GM21515 (cell line): Measurements from ENCODE around the gene SBF2.
"Not testable (repeated sequence)": the region's sequence is repeated elsewhere in the genome, so short reads cannot be mapped to it uniquely, and the experiment has no call there.

Source experiments
- ATAC-seq: cut with Tn5 transposase; IDR thresholded peaks from one replicate; pipeline ENCODE4 v1.9.1; 2021; ENCODE audit not compliant: unreplicated experiment

Gene SBF2

DNA sequence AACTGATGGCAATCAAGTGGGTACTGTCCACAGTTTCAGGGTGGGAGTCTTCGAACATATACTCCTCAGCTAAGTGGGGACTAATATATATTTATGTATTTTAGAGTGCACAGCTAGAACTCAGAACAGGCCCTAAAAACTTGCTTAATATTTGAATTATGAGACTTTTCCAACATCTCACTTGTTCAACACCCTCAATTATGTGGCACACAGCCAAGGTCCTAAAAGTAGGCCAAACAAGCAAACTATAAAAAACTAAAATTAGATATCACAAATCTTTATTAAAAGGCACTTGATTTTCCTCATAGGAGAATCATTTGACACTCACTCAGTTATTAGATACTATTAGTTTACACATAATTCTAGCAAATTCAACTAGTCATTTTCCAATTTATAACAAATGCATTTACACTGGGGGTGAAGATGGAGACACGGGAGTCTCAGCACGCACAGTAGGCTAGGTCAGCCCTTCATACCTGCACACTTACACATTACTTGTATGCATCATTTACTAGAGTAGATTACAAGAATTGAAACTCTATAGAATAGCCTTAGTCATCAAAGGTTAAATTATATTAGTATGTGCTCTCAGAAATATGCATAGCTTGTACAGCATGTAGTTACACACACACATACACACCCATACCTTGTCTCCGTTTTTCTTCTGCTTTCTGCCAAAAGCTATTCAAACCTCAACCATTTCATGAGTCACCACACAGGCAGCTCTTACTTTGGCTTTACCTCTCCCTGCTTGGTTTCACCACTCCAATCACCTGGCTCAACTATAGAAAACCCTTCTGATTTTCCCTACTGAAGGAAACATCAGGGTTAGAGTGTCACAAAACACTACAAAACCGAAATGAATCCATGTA lies 171.5 kb downstream of the SBF2 start:
- no peak for ATAC-seq

DNA sequence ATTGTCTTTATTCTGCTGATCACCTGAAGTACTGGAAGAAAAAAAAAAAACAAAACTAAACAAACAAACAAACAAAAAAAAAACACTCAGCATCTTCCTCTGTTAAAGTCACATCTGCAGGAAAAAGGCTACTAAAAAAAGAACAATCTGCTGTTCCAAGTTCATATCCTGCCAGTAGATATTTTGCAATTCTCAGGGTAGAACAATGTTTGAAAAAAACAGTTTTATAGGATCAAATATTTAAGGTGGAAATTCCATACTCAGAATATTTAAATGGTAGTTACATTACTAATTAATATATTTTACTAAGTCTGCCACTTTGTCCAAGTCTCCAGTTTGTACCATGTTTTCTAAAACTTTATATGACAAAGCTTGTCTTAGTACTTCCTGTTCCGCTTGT lies 175.2 kb downstream of the SBF2 start:
- ATAC-seq = no peak

DNA sequence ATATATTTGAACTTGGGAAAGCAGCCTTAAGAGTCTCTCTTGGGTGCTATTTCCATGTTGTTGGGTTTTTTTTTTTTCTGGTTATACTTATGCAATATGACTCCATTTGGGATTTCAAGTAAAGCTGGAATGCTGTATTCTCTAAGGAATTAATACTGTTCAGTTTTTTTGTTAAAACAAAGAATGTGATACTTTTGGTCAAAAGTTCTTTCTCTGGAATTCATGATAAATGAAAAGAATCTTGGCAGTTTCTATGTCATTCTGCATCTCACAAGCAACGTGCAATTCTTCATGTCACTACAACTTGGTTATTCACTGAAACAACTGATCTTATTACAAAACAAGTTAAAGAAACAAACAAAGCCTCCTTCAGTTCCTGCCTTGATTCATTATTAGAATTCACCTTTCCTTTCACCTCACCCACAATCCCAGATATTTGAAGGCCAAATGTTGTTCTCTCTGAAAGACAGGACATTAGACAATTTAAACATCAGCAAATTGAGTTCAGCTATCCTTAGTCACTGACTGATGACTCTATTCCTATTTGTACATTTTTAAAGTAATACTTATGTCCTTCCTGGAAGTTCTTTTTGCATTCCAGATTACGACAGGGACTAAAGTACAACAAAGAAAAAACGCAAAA lies 176.2 kb downstream of the SBF2 start:
- ATAC-seq = no peak

DNA sequence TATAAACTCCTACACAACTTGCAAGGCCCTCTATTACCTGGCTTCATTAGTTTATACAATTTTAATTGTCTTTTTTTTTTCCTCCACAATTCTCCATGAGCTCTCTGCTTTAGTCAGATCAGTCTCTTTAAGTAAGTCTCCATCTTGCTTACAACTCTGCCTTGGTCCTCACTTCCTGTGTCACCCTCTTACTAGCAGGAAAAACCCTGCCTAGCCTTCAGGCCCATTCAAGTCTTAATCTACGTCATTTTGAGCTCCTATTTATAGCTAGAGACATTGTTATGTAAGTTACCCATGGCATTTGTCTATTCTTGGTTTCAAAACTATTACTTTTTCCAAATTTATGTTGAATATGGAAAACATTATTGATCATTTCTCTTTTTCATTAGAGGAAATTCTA lies 177.4 kb downstream of the SBF2 start:
- ATAC-seq = no peak

DNA sequence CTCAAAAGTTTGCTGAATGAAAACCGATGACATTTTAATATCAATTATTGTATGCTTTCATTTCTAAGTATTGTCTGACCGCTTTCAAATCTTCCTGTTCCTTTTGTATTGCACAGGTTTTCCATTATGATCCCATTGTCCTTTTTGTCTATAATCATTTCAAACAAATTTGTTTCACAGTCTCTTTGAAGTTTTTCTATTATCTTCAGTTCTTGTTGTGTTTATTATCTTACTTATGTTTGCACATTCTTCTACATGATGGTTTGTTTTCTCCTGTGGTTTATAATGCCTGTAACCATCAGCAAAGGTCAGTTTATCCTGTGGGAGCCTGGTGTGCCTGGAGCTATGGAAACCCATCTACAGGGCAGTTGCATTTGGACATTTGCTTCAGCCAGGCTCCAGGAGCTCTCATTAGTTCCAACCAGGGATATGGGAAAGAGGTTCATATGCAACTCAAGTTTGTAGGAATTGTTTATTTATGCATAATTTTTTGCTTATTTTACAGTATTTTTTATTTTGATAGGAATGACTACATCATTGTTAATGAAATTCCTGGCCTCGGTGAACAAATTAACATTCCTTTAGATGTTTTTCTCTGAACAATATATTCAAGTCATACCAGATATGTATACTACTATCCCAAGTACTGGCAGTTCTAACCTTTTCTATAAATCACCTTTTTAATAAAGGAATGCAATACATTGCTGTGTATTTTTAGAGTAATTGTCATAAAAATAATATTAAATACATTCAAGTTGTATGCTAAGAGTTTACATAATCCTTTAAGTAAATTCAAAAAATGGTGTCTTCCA lies 179.2 kb downstream of the SBF2 start:
- ATAC-seq = no peak

DNA sequence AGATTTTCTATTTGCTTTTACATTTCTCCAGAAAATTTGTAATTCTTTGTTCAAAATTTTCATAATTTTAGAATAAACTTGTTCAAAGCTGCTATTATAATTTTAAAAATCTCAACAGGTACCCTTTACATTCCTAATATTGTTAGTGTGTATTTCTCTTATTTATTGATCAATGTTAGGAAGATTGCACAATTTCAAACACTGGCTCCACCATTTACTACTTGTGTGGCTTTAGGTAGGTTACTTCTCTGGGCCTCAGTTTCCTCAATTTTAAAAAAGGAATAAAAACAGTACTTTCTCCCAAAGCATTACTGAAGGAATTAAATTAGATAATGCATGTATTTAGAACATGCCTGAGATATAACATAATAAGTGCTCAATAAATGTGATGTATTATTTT lies 180.2 kb downstream of the SBF2 start:
- no peak for ATAC-seq

DNA sequence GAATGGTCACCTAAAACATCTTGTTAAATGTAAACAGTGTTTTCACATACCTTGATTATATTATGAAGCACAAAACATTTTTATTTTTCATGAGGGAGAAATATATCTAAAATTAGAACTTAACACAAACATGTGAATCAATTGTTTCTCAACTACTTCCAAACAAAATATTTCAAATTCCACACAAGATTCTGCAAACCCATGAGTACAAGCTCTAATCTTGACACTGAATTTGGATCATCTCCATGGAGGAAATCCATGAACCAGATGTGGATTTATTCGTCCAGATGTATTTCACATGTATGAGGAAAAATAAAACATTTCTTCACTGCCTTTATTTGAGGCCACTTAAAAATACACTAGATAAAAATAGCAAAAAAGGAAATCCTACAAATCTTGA lies 184.2 kb downstream of the SBF2 start:
- no peak for ATAC-seq

DNA sequence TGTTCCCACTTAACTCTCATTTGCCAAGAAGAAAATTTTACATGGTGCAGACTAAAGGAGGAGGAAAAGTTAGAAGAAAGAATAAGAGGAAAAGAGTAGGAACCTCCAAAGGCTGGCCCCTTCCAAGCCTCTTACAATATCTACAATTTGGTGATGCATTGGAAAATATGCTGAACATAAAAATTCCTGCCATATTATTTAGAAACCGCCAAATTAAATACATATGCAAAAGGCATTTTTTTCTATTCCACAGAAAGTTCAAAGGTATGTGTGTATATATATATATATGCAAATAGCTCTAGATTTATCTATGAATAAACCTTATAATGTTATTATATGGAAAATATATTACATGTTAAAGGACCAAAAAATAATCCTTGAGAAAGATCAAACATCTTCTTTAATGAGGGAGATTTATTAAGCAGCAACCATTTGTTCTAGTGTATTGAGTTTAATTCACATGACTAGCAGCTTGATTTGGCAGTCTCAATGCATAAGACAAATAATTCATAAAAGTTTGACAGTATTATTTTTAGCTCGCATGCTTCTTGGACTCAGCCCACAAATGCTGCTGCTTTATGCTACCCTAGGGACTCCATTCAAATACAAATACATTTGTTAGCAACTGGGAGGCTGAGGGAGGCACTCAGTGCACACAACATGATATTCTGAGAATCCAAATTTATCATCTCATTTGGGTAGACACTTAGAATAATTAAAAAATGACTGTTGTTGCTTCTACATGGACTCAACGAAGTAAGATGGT lies 184.9 kb downstream of the SBF2 start:
- no peak for ATAC-seq

DNA sequence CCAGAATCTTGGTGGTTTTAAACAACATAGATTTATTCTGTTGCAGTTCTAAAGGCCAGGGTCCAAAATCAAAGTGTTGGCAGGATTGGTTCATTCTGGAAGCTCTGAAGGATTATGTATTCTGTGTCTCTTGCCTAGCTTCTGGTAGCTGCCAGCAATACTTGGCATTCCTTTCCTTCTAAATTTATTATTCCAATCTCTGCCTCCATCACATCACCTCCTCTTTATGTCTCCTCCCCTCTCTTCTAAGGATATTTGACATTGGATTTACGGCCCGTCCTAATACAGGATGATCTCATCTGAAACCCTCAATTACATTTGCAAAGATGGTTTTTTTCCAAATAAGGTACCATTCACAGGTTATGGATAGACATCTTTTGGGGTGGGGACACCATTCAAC lies 186.5 kb downstream of the SBF2 start:
- no peak for ATAC-seq

DNA sequence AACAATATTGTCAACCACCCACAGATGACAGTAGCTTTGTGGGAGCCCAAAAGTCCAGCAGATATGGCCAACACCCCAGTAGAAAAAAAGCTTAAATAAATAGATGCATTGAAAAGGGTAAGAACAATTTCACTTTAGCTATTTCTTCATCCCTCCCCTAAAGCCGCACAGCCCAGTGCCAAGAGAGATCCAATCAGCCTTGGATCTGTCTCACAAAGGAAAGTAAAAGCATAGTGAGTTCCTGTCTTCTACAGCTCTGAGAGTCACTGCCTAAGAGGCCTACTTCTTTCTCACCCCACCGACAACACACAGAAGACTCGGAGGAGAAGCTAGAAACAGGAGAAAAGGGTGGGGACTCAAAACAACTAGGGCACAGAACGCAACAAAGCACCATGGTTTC lies 196.4 kb downstream of the SBF2 start:
- no peak for ATAC-seq

DNA sequence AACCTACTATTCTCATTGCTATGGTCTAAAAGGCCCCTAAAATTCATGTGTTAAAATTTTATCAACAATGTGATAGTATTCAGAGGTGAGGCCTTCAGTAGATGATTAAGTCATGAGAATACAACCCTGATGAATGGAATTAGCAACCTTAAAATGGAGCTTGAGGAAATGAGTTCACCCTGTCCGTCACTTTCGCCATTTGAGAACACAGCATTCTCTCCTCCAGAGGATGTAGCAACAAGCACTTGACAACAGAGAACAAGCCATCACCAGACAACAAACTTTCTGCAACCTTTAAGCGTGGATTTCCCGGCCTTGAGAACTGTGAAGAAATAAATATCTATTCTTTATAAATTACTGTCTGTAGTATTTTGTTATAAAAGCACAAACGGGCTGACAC lies 197.0 kb downstream of the SBF2 start:
- no peak for ATAC-seq

DNA sequence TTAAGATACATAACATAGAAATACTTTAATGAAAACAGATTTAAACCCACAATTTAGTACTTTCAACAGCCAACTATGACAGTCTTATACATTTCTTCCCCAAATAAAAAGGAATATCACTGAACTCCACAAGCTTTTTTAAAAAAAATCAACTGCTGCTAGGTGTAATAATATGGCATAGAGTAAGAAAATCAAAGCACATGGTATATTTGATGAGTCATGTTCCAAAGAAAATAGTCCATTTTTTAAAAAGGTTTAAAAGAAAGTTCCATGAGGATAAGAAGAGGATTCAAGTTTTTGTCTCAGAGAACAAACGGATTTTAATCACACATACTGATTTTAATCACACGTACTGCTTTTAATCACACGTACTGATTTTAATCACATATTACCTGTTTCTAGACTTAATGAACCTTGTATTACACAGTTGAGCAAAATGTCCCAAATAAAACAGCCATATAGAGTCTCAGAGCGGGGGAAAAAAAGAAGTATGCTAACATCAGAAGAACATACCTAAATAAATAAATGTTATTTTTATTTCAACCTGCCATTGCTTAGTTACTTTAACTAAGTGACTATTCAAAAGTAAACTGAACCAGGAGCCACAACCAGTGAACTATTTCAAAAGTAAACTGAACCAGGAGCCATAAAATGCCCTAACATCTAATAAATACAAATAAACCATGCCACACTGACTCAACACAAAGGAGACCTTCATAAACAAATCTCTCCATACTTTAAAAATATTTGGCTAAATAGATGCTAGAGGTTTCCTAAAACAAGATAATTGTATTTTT lies 198.4 kb downstream of the SBF2 start:
- ATAC-seq = no peak

DNA sequence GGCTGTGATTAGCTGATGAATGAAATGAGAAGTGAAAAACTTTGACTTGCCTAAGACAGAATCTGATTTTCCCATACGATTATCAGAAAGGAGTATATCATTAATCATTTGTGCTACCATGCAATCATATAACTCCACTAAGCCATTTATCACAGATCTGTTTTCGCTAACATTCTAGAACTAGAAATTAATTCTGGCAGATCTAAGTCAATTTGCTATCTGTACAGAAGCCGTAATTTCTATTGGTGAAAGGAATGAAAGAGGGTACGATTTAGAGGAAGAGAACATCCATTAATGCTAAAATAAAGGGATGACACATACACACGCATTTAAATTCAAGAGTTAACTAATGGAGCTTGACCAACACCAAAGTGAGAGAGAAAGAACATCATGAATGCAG lies 201.6 kb downstream of the SBF2 start:
- ATAC-seq = no peak

DNA sequence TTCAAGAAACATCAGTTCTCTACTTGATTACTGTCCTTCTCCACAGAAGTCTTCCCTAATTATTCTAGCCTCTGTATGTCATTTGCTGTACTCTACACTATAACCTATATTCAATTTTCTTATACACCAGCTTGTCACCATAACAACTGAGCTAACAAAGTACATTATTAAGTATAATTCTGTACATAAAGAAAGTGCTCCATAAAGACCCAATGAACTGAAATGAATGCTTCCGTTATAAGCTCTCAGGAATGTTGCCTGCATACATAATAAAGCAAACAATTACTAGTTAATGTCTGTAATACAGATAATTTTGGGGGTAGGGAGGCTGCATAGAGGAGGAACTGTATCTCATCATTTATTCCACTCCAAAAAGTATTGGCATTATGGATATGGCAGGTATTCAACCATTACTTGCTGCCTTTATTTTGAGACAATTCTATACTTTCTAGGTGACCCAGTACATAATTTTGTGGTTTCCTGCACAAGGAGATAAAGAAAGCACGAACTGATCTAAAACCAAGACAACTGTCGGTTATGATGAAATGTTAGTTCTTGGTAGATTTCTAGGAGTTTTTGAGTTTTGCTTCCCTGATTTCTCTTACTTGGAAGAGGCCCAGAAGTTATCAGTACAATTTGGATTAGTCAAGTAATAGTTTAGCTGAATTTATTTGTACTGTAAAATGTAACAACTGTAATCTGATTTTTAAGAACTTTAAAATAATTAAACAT lies 202.5 kb downstream of the SBF2 start:
- no peak for ATAC-seq

DNA sequence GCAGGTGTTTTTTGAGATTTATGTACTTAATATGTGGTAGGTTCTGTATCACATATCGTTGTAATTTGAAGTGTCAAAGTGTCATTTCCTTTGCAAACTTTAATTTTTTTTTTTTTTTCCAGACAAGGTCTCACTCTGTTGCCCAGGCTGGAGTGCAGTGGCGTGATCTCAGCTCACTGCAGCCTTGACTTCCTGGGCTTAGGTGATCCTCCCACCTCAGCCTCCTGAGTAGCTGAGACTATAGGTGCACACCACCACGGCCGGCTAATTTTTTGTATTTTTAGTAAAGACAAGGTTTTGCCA lies 206.1 kb downstream of the SBF2 start:
- ATAC-seq = not testable (repeated sequence)

DNA sequence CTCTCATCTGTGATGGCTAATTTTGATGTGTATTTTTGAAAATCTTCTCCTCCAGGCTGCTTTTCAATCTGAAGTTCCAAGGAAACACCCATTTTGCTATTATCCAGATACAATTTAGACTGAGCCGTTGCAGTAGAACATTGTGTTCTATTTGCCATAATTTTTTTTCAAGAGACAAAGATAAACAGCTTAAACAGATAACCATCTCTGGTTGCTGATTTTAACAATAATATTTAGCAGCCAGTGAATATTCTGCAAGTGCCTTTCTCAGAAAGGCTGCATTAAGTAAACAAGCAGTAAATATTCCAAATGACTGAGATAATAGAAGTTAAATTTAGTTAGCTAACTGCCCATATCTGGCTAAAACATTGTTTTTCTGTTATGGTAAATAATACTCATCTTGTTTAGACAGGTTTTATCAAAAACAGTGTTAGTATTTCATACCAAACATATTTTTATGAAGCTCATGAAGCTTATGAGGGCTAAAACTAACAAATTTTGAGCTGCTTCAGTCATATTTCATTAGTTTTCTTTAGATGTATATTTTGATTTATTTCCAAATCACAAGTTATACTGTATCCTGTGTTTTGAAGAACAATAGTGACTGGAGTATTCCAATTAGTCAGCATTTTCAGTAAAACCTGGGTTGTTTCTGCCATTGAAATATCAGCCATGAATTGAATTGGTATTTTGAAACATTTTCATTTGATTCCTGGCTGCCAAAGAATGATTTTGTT lies 206.7 kb downstream of the SBF2 start:
- ATAC-seq = no peak

DNA sequence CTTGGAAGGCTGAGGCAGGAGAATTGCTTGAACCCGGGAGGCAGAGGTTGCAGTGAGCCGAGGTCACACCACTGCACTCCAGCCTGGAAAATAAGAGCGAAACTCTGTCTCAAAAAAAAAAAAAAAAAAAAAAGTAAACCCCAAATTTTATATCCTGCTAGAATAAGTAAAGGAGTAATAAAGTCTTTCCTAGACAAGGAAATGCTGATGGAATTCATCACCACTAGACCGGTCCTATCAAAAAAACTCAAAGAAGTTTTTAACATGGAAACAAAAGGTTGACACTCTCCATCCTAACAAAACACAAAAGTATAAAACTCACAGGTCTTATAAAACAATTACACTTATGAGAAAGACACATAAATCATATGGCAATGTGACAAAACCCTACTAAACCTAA lies 213.9 kb downstream of the SBF2 start:
- ATAC-seq = no peak

DNA sequence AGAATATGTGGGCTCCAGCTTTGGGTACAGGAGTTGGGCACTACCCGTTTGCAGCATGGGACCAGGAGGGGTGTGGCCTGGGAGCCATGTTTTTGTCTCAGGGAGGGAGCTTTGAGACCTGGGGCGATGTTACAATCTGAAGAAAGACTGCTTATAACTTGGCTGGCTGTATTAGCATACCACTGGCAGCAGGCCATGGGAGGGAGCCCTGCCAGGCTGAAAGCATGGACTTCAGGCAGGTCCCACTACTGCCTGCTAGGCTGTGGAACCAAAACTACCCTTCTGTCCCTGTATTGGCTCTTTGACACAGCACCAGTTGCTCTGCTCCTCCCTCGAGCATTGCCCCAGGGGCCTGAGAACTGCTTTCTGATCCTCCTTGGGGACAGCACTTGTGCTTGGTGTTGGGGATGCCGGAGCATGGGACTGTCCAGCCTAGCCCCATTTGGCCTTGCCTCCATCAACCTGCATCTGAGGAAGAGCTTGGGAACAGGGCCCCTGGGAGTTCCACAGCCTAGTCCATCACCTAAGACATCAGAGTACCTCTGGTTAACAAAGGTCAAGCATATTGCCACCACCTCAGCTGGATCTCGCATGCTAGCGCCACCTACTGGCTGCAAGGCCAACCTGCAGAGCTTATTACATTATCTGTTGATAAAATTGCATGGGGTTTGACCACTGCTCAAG lies 217.4 kb downstream of the SBF2 start:
- no peak for ATAC-seq

DNA sequence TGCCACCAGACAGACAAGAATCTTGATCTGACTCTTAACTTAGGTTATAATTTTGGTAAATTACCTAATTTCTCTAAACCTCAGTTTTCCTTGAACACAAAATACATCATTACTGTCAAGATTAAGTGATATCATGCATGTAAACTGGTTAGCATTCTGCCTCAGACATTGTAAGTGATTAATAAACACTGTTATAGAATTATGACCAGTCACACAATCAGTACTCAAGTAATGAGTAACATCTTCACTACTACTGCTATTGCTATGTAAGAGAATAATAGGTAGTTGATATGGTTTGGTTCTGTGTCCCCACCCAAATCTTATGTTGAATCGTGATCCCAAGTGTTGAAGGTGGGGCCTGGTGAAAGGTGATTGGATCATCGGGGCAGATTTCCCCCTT lies 218.9 kb downstream of the SBF2 start:
- ATAC-seq = no peak
